Mammary epithelial cell (primary cell): ENCODE results near the gene LRIT1.

Experiments
- CTCF ChIP-seq, 2 donors: IDR thresholded peaks in 1 of 2; conservative IDR thresholded peaks in 1 of 2; 2 replicates each; pipeline ENCODE4 v1.5.1; 2011 to 2012; ENCODE audit warnings: inconsistent platforms in 2 of 2, low read length in 2 of 2, mild to moderate bottlenecking in 2 of 2, control low read depth in 1 of 2, low read depth in 1 of 2; ENCODE audit not compliant: insufficient read depth in 1 of 2; ENCODE audit errors: extremely low read depth in 1 of 2
- EZH2 ChIP-seq: IDR thresholded peaks from 2 replicates; pipeline ENCODE4 v1.6.1; 2012; ENCODE audit warnings: low read length, inconsistent platforms, borderline replicate concordance

- TF ChIP-seq CTCF (conservative IDR thresholded peaks at IDR 0.05 in 1 of 2, IDR thresholded peaks at IDR 0.05 in 1 of 2; ENCODE audit: extremely low read depth in 1 of 2, insufficient read depth in 1 of 2, low read depth in 1 of 2, low read length in 2 of 2) (no peak), EZH2 (no peak)
Observed at GRCh38 chr10:84188815-84189214, 52.5 kb downstream of the LRIT1 start.
